ENCODE data around the gene POTEF.
A peak's percentile ranks its signal among the peaks of the same experiment; 100 is the strongest.
"Not testable (repeated sequence)": the region's sequence is repeated elsewhere in the genome, so short reads cannot be mapped to it uniquely, and the experiment has no call there.

Gene POTEF

DNA sequence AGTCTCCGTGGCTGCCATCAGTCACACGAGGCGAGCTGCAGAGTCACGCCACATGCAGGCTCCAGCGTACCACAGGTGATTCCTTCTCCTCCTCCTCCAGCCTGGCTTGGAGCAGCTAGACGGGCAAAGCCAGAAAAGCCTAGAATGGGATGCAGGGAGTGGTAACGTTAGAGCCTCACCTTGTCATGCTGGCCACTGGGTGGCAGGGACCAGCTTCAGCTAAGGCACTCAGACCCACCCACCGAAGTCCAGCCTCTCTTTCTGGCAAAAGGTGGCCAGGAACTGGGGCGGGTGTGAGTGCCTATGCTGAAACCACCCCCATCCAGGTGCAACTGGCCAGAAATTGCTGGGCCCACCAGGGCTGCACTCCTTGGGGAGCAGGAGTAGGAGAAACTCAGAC is 1.3 kb downstream of the POTEF start:
- not testable (repeated sequence) for DNase-seq

DNA sequence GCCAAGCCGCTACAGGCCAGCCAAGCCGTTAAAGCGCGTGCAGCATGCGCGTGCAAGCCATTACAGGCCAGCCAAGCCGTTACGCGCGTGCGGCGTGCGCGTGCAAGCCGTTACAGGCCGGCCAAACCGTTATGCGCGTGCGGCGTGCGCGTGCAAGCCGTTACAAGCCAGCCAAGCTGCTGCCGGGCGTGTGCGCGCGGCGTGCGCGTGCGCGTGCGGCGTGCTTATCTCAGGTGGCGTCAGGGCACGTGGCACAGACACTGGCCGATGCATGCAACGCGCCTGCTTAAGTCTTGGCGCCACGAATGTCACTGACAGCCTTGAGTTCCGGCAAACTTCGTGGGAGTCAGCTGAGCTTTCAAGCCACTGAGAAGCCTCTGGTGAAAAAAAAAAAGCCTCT is 8.1 kb downstream of the POTEF start:
- not testable (repeated sequence) for DNase-seq

DNA sequence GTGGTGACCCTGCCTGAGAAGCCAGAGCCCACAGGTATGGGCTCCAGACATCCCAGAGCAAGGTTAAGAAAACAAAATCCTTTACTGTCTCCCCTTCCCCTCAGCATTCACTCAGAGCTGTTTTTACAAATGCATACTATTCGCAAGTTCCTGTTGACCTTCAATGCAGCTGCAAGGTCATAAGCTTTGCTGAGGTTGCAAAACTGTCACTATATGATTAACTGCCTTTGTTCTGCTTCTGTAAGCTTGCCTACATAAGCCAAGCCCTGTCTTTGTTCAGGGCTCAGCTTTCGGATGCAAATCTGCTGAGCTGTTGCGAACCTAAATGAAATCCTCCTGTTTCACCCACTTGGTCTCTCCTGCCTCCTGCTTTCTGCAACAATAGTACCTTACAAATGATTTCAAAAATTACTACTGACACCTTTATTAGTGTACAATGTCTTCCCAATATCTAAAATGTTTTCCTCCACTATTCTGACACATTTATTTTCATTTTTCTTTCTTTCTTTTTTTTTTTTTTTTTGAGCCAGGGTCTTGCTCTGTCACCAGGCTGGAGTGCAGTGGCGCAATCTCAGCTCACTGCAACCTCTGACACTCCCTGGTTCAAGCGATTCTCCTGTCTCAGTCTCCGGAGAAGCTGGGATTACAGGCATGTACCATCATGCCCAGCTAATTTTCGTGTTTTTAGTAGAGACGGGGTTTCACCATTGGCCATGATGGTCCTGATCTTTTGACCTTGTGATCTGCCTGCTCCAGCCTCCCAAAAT is 26.2 kb downstream of the POTEF start:
- not testable (repeated sequence) for DNase-seq

DNA sequence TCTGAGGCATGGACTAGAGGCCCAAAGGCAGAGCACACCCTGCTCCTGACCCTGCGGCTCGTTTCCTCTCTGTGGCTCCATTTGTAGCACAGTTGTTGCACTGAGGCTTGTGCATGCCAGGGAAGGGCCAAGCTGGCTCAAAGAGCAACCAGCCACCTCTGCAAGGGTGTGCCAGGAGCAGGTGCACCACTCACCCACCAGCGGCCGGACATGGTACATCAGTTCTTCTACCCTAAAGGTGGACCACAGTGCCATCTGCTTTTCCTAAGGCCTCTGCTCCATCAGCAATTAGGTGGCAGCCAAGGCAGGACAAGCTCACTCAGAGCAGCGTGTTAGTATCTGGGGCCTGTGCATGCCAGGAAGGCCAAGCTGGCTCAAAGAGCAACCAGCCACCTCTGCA is 66.4 kb downstream of the POTEF start:
- DNase-seq, result not testable (repeated sequence)

DNA sequence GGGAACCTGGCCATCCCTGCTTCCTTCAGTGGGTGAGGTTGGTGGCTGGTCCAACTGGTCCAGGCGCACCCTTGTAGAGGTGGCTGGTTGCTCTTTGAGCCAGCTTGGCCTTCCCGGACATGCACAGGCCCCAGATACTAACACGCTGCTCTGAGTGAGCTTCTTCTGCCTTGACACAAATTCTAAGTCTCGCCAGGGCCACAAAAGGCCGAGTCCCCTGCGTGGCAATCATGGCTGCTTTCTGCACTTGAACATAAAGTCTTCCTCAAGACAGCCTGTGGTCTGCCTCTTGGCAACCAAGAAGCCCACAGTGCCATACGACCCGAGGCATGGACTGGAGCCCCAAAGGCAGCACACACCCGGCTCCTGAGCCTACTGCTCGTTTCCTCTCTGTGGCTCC is 69.0 kb downstream of the POTEF start:
- DNase-seq, result not testable (repeated sequence)

DNA sequence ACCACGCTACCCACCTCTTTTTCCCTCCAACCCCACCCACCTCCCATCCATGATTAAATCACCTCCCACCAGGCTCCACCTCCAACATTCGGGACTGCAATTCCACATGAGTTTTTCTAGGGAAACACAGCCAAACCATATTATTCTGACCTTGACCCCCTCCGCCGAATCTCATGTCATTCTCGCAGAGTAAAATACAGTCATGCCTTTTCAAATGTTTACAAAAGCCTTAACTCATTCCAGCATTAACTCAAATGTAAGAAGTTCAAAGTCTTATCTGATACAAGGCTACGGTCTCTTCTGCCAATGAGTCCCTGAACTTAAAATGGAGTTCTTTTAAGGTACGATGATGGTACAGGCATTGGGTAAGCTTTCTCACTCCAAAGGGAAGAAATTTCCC is 72.7 kb downstream of the POTEF start:
- not testable (repeated sequence) for DNase-seq

DNA sequence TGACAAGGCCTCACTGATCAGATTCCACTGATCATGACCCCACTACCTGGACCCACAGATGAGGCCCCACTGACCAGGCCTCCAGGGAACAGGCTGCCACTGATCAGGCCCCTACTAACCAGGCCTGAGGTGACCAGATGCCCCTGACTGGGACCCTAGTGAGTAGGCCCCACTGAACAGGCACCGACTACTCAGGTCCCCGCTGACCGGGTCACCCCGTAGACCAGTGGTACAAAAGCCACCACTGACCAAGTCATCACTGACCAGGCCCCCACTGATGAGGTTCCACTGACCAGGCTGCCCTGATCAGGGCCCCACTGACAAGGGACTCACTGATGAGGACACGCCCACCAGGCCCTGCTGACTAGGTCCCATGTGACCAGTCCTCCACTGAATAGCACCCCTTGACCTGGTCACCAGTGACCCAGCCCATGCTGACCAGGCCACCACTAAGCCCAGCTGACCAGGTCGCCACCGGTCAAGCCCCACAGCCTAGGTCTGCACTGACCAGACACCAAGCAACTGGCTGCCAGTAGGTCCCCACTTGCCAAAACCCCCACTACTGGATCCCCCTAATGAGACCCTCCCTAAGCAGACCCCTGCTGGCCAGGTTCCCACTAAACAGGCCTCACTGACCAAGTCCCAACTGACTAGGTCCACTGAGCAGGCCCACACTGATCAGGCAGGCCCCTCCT is 75.7 kb downstream of the POTEF start:
- DNase-seq, result not testable (repeated sequence)

DNA sequence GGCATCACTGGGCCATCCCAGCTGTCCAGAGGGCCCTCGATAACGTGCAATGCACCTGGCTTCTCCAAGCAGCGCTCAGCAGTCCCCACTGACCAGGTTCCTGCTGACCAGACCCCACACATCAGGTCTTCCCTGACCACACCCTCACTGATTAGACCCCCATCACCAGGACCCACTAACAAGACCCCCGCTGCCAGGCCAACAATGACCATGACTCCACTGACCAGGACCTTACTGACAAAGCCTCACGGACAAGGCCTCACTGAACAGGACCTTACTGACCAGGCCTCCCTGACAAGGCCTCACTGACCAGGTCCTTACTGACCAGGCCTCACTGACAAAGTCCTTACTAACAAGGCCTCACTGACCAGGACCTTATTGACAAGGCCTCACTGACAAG is 76.6 kb downstream of the POTEF start:
- not testable (repeated sequence) for DNase-seq

DNA sequence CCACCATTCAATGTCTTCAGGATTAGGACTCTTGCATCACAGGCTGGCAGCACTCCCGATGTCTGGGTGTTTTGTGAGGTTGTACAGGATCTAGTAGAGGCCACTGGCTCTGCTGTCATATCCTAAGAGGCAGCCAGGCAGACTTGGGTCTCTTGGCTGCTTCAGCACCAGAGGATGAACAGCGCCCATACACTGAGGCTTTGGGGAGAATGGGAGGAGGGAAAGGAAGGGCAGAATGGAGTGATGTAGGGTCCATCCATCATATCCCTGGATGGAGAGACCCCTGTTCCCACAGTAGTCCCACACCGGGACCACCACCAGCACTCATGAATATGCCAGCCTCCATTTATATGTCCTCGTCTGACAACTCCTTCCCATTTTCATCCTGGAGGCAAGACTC is 80.6 kb downstream of the POTEF start:
- not testable (repeated sequence) for DNase-seq

DNA sequence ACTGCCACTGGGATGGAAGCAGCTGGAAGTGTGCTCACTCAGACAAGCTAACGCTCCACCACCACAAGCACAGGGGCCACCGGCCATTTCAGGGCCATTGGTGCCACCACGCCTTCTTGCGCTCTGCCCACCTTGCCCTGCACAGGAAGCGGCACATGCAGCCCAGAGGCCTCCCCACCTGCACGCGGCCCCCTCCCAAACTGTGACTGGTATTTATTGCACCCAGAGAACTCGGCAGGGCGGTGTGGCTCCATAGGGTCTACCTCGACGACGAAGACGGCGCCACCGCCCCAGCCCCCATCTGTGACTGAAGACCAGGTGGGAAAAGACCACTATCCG is 90.8 kb downstream of the POTEF start:
- not testable (repeated sequence) for DNase-seq

DNA sequence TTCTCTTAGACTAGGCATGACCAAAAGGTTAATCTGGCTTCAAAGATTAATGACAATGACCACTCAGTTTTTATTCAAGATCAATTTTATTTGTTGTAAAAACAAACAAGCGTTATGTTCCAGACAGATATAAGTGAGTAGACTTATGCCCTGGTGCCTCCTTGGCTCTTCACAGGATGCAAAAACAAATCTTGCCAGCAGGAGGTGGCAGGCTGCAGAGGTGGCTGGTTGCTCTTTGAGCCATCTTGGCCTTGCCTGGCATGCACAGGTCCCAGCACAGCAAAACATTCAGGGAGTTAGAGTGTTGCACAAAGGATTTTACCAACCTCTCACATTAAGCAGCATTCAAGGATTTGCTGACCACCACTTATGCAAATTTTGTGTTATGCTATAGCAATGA is 103.1 kb downstream of the POTEF start:
- DNase-seq, result peak in 2 of 4 experiments; percentile 1 to 2
